Lower lobe of right lung (tissue), 2 donors: ENCODE results near the gene FBXW7. TPM values are rescaled to one million over a fixed set of nuclear protein-coding genes. Genes with fewer than 3 reads are reported as not detected.

Experiments
- ATAC-seq, 2 donors: fragments of 200-7000 bp; cut with Tn5 transposase; one replicate each; pipeline ENCODE4 v1.9.1; 2020 to 2022; ENCODE audit warnings: mild to moderate bottlenecking in 2 of 2, moderate library complexity in 2 of 2
- DNase-seq: peaks from one replicate; pipeline ENCODE4 v3.0.0-alpha.2; 2020
- H3K27ac ChIP-seq: fragments of 200-600 bp; one replicate; pipeline ENCODE4 v1.8.0; 2022
- H3K27me3 ChIP-seq: fragments of 200-600 bp; one replicate; pipeline ENCODE4 v1.8.0; 2022; ENCODE audit warnings: low read depth
- H3K36me3 ChIP-seq: fragments of 200-600 bp; one replicate; pipeline ENCODE4 v1.8.0; 2022; ENCODE audit warnings: mild to moderate bottlenecking
- H3K4me1 ChIP-seq: fragments of 200-600 bp; one replicate; pipeline ENCODE4 v1.8.0; 2022
- H3K4me3 ChIP-seq: fragments of 200-600 bp; one replicate; pipeline ENCODE4 v1.8.0; 2022; ENCODE audit warnings: mild to moderate bottlenecking
- H3K9me3 ChIP-seq: fragments of 200-600 bp; one replicate; pipeline ENCODE4 v1.8.0; 2022
- intact Hi-C: fragments of 100-400 bp; cut with DNase I; formaldehyde crosslinking; loops from one replicate; pipeline ENCODE4 v1.11.0; 2022
- total RNA-seq: library from RNA; stranded (reverse); fragmentation: NEBNext Ultra II Directional; extraction: Animal tissue kit (Norgen Biotek cat#: 25700); gene quantifications from one replicate; pipeline ENCODE4 v1.2.1, GENCODE V29; 2021
- TF ChIP-seq, protein P1 (sequence below): fragments of 200-600 bp; IDR thresholded peaks from one replicate; pipeline ENCODE4 v1.8.0; 2022; ENCODE audit warnings: antibody characterized with exemption, mild to moderate bottlenecking
- donor health status: DM: no; HTN: yes; CAD: no; lungs with severe emphysema.

FBXW7 gene
- total RNA-seq, 1 donor from 2014 or later: 39.6 TPM

GRCh38 chr4:152468408-152468807, 67.5 kb downstream of the FBXW7 start:
- Histone ChIP-seq H3K27ac (no peak overlapping the region), H3K36me3 (no peaks in the 10 kb centered on the region), H3K4me3 (no peak overlapping the region), H3K9me3 (no peaks in the 10 kb centered on the region), H3K27me3 (no peaks in the 10 kb centered on the region), H3K4me1 (peaks cover 19% of the 10 kb centered on the region)
- TF ChIP-seq, protein P1, sequence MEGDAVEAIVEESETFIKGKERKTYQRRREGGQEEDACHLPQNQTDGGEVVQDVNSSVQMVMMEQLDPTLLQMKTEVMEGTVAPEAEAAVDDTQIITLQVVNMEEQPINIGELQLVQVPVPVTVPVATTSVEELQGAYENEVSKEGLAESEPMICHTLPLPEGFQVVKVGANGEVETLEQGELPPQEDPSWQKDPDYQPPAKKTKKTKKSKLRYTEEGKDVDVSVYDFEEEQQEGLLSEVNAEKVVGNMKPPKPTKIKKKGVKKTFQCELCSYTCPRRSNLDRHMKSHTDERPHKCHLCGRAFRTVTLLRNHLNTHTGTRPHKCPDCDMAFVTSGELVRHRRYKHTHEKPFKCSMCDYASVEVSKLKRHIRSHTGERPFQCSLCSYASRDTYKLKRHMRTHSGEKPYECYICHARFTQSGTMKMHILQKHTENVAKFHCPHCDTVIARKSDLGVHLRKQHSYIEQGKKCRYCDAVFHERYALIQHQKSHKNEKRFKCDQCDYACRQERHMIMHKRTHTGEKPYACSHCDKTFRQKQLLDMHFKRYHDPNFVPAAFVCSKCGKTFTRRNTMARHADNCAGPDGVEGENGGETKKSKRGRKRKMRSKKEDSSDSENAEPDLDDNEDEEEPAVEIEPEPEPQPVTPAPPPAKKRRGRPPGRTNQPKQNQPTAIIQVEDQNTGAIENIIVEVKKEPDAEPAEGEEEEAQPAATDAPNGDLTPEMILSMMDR: no peak
- ATAC-seq: no peak
- intact Hi-C loops: no loop called here
- DNase-seq: no peak

DNA sequence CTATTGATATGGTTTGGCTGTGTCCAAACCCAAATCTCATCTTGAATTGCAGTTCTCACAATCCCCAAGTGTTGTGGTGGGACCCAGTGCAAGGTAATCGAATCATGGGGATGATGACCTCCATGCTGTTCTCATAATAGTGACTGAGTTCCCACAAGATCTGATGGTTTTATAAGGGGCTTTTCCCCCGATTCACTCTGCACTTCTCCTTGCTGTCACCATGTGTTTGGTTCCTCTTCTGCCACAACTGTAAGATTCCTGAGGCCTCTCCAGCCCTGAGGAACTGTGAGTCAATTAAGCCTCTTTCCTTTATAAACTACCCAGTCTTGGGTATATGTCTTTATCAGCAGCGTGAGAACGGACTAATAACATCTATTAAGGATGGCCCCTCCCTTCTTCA, 68.8 kb downstream of the FBXW7 start:
- intact Hi-C loops: no loop called here
- TF ChIP-seq, protein P1: no peak

GRCh38 chr4:152464030-152464823, 71.7 kb downstream of the FBXW7 start:
- intact Hi-C loops: no loop called here
- DNase-seq: no peak
- H3K4me3 ChIP-seq: no peak overlapping the region
- H3K9me3 ChIP-seq: no peaks in the 10 kb centered on the region
- H3K27ac ChIP-seq: no peak overlapping the region
- no peaks in the 10 kb centered on the region for H3K36me3 ChIP-seq
- H3K27me3 ChIP-seq: no peaks in the 10 kb centered on the region
- peak in 1 of 2 donors; percentile 70 for ATAC-seq
- TF ChIP-seq, protein P1: no peak
- peaks cover 30% of the 10 kb centered on the region for H3K4me1 ChIP-seq

More for the DNA sequence above, 68.8 kb downstream of the FBXW7 start:
- Histone ChIP-seq H3K9me3 (no peaks in the 10 kb centered on the region), H3K4me1 (peaks cover 19% of the 10 kb centered on the region), H3K27ac (no peak overlapping the region), H3K27me3 (no peaks in the 10 kb centered on the region), H3K4me3 (no peak overlapping the region), H3K36me3 (no peaks in the 10 kb centered on the region)
- DNase-seq (no peak), ATAC-seq (no peak)

GRCh38 chr4:152463562-152463961, 72.3 kb downstream of the FBXW7 start:
- no peaks in the 10 kb centered on the region for H3K36me3 ChIP-seq
- no peaks in the 10 kb centered on the region for H3K27me3 ChIP-seq
- no peak overlapping the region for H3K4me3 ChIP-seq
- H3K27ac ChIP-seq: no peak overlapping the region
- intact Hi-C loops: no loop called here
- TF ChIP-seq, protein P1: no peak
- no peak for ATAC-seq
- peaks cover 36% of the 10 kb centered on the region for H3K4me1 ChIP-seq
- H3K9me3 ChIP-seq: no peaks in the 10 kb centered on the region
- no peak for DNase-seq

DNA sequence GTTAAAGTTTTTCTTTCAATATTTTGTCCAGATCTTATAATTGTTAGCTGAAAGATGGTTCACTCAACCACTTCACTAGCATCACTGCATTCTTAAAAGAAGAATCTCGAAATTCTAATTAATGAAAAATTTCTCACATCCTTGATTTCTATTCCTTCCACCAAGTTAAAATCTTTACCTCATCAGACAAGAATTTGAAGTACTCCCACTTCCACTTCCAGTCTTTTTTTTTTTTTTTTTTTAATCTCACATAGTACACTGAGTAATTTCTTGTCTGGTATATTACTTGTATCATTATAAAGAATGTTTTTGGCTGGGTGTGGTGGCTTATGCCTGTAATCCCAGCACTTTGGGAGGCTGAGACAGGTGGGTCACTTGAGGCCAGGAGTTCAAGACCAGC, 73.2 kb downstream of the FBXW7 start:
- H3K27me3 ChIP-seq: no peaks in the 10 kb centered on the region
- peaks cover 41% of the 10 kb centered on the region for H3K4me1 ChIP-seq
- no peak overlapping the region for H3K4me3 ChIP-seq
- no peak overlapping the region for H3K27ac ChIP-seq
- TF ChIP-seq, protein P1: no peak
- ATAC-seq (peak in 1 of 2 donors; percentile 34), DNase-seq (no peak)
- H3K9me3 ChIP-seq: no peaks in the 10 kb centered on the region
- H3K36me3 ChIP-seq: no peaks in the 10 kb centered on the region
- intact Hi-C loops: no loop called here
